Forelimb muscle (tissue), 1 donor: Measurements from ENCODE around the gene RPL37A. TPM values are rescaled to one million over a fixed set of nuclear protein-coding genes. Genes with fewer than 3 reads are reported as not detected.
"Not testable (repeated sequence)": the region's sequence is repeated elsewhere in the genome, so short reads cannot be mapped to it uniquely, and the experiment has no call there.

Experiments used
- DNase-seq: peaks from one replicate; pipeline ENCODE4 v3.0.0-alpha.2; 2013; ENCODE audit warnings: low read depth
- polyA plus RNA-seq: library from polyadenylated mRNA; unstranded; fragments of 120-200 nt; gene quantifications from one replicate; pipeline ENCODE4 v1.2.1, GENCODE V29; 2013; ENCODE audit not compliant: insufficient read length

Gene RPL37A
- polyA plus RNA-seq, 1 donor, result 4,827 TPM

- peak; percentile 36 for DNase-seq
Measured at GRCh38 chr2:216516730-216517350, 18.2 kb downstream of the RPL37A start.

- DNase-seq, result no peak
Measured at GRCh38 chr2:216517447-216518225, 19.0 kb downstream of the RPL37A start.

GRCh38 chr2:216518566-216519119 is 20.0 kb downstream of the RPL37A start:
- DNase-seq, result not testable (repeated sequence)

- peak; percentile 68 for DNase-seq
Measured at GRCh38 chr2:216519154-216519762, 20.6 kb downstream of the RPL37A start.

- DNase-seq, result no peak
Measured at GRCh38 chr2:216520112-216520511, 21.5 kb downstream of the RPL37A start.

GRCh38 chr2:216522892-216523502 is 24.4 kb downstream of the RPL37A start:
- DNase-seq, result no peak

GRCh38 chr2:216525972-216526371 is 27.3 kb downstream of the RPL37A start:
- DNase-seq, result no peak

- no peak for DNase-seq
Measured at GRCh38 chr2:216526939-216527338, 28.3 kb downstream of the RPL37A start.

GRCh38 chr2:216527600-216527999 is 29.0 kb downstream of the RPL37A start:
- DNase-seq, result no peak

GRCh38 chr2:216532562-216532961 is 33.9 kb downstream of the RPL37A start:
- no peak for DNase-seq

GRCh38 chr2:216533609-216534008 is 35.0 kb downstream of the RPL37A start:
- DNase-seq, result no peak

- DNase-seq, result no peak
Measured at GRCh38 chr2:216534809-216535208, 36.2 kb downstream of the RPL37A start.

GRCh38 chr2:216535454-216535995 is 36.9 kb downstream of the RPL37A start:
- DNase-seq, result no peak

GRCh38 chr2:216536734-216537210 is 38.1 kb downstream of the RPL37A start:
- no peak for DNase-seq

GRCh38 chr2:216537366-216537765 is 38.7 kb downstream of the RPL37A start:
- no peak for DNase-seq

- no peak for DNase-seq
Measured at GRCh38 chr2:216538538-216538937, 39.9 kb downstream of the RPL37A start.

GRCh38 chr2:216539120-216539519 is 40.5 kb downstream of the RPL37A start:
- DNase-seq, result no peak

- DNase-seq, result no peak
Measured at GRCh38 chr2:216539791-216540241, 41.2 kb downstream of the RPL37A start.

GRCh38 chr2:216540920-216541319 is 42.3 kb downstream of the RPL37A start:
- no peak for DNase-seq

GRCh38 chr2:216541505-216541904 is 42.9 kb downstream of the RPL37A start:
- DNase-seq, result no peak

GRCh38 chr2:216545359-216545758 is 46.7 kb downstream of the RPL37A start:
- no peak for DNase-seq

GRCh38 chr2:216546241-216546640 is 47.6 kb downstream of the RPL37A start:
- no peak for DNase-seq
